Measurements from ENCODE around the gene INAFM2. TPM values are rescaled to one million over a fixed set of nuclear protein-coding genes. Genes with fewer than 3 reads are reported as not detected.

The INAFM2 gene
- total RNA-seq, 1 experiment from 2014 or later = 8.8 TPM

Other genes with a start within 250 kb of the INAFM2 start
- 1.0 TPM for gene BMF, start 214.8 kb upstream of the INAFM2 start, total RNA-seq (2021; ENCODE audit: unreplicated experiment)
- 92.9 TPM for gene BUB1B, start 162.6 kb upstream of the INAFM2 start, total RNA-seq (2021; ENCODE audit: unreplicated experiment)
- gene PAK6, start 84.6 kb upstream of the INAFM2 start, total RNA-seq (2021; ENCODE audit: unreplicated experiment) = 19.9 TPM
- 0.89 TPM for gene ANKRD63, start 40.6 kb upstream of the INAFM2 start, total RNA-seq (2021; ENCODE audit: unreplicated experiment)
- gene PLCB2, start 15.8 kb upstream of the INAFM2 start, total RNA-seq (2021; ENCODE audit: unreplicated experiment) = 2.8 TPM
- gene CCDC9B, start 17.2 kb downstream of the INAFM2 start, total RNA-seq (2021; ENCODE audit: unreplicated experiment) = 15.6 TPM
- gene PHGR1, start 27.3 kb downstream of the INAFM2 start, total RNA-seq (2021; ENCODE audit: unreplicated experiment) = 0.61 TPM
- 3.3 TPM for gene DISP2, start 34.5 kb downstream of the INAFM2 start, total RNA-seq (2021; ENCODE audit: unreplicated experiment)
- 84.1 TPM for gene KNSTRN, start 59.0 kb downstream of the INAFM2 start, total RNA-seq (2021; ENCODE audit: unreplicated experiment)
- gene IVD, start 82.1 kb downstream of the INAFM2 start, total RNA-seq (2021; ENCODE audit: unreplicated experiment) = 65.6 TPM
- gene BAHD1, start 117.3 kb downstream of the INAFM2 start, total RNA-seq (2021; ENCODE audit: unreplicated experiment) = 25.0 TPM
- gene CHST14, start 147.3 kb downstream of the INAFM2 start, total RNA-seq (2021; ENCODE audit: unreplicated experiment) = 12.7 TPM
- 18.6 TPM for gene CCDC32, start 241.3 kb downstream of the INAFM2 start, total RNA-seq (2021; ENCODE audit: unreplicated experiment)
- gene RPUSD2, start 245.6 kb downstream of the INAFM2 start, total RNA-seq (2021; ENCODE audit: unreplicated experiment) = 22.5 TPM

All from HCT116 (cell line).